Measurements from ENCODE around the gene PDCD1LG2.

DNA sequence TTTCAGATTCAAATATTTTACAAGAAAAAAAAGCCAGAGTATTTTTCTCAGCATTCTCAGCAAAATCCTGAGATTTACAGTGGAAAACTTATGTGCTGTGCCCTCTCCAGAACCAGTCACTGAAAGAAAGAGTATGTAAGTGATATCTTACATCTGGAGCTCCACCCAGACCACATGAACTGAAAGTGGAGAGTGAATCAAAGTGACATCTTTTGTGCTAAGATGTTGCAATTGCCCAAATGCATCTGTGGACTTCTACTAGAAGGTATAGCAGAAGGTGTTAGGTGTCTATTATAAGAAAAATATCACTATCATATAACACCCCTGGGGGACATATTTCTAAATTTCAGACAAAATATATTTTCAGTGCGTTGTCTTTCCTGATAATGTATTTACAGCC is 69.5 kb downstream of the PDCD1LG2 start:
- no peak for TF ChIP-seq POLR2A (IDR thresholded peaks at IDR 0.05)
- TF ChIP-seq, protein P1, sequence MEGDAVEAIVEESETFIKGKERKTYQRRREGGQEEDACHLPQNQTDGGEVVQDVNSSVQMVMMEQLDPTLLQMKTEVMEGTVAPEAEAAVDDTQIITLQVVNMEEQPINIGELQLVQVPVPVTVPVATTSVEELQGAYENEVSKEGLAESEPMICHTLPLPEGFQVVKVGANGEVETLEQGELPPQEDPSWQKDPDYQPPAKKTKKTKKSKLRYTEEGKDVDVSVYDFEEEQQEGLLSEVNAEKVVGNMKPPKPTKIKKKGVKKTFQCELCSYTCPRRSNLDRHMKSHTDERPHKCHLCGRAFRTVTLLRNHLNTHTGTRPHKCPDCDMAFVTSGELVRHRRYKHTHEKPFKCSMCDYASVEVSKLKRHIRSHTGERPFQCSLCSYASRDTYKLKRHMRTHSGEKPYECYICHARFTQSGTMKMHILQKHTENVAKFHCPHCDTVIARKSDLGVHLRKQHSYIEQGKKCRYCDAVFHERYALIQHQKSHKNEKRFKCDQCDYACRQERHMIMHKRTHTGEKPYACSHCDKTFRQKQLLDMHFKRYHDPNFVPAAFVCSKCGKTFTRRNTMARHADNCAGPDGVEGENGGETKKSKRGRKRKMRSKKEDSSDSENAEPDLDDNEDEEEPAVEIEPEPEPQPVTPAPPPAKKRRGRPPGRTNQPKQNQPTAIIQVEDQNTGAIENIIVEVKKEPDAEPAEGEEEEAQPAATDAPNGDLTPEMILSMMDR (IDR thresholded peaks at IDR 0.05): no peak
